ENCODE measurements around the gene ATP6V0A1.
"Not testable (repeated sequence)": the region's sequence is repeated elsewhere in the genome, so short reads cannot be mapped to it uniquely, and the experiment has no call there.

ATP6V0A1 gene

GRCh38 chr17:42438600-42439567 is 19.8 kb upstream of the ATP6V0A1 start:
- TF ChIP-seq CTCF (IDR thresholded peaks at IDR 0.05; ENCODE audit: extremely low read depth, insufficient read depth, missing control alignments): peak; percentile 74
- in situ Hi-C loops (cut with MboI; ENCODE audit: low pct_unique_long_range_greater_than_20kb, low sequenced_read_pairs, unreplicated experiment): no loop called here
- no peak for DNase-seq (ENCODE audit: low spot score)

GRCh38 chr17:42441371-42442195 is 17.1 kb upstream of the ATP6V0A1 start:
- DNase-seq (ENCODE audit: low spot score): no peak
- no peak for TF ChIP-seq CTCF (IDR thresholded peaks at IDR 0.05; ENCODE audit: extremely low read depth, insufficient read depth, missing control alignments)
- in situ Hi-C loops (cut with MboI; ENCODE audit: low pct_unique_long_range_greater_than_20kb, low sequenced_read_pairs, unreplicated experiment): no loop called here

GRCh38 chr17:42442196-42442565 is 16.5 kb upstream of the ATP6V0A1 start:
- in situ Hi-C loops (cut with MboI; ENCODE audit: low pct_unique_long_range_greater_than_20kb, low sequenced_read_pairs, unreplicated experiment): no loop called here
- no peak for TF ChIP-seq CTCF (IDR thresholded peaks at IDR 0.05; ENCODE audit: extremely low read depth, insufficient read depth, missing control alignments)
- DNase-seq (ENCODE audit: low spot score): no peak

- DNase-seq (ENCODE audit: low spot score); in situ Hi-C loops (cut with MboI; ENCODE audit: low pct_unique_long_range_greater_than_20kb, low sequenced_read_pairs, unreplicated experiment): not testable (repeated sequence)
Observed at GRCh38 chr17:42449176-42449575, 9.5 kb upstream of the ATP6V0A1 start.

GRCh38 chr17:42449838-42450237 is 8.8 kb upstream of the ATP6V0A1 start:
- in situ Hi-C loops (cut with MboI; ENCODE audit: low pct_unique_long_range_greater_than_20kb, low sequenced_read_pairs, unreplicated experiment); DNase-seq (ENCODE audit: low spot score): not testable (repeated sequence)

GRCh38 chr17:42451270-42451669 is 7.4 kb upstream of the ATP6V0A1 start:
- DNase-seq (ENCODE audit: low spot score); in situ Hi-C loops (cut with MboI; ENCODE audit: low pct_unique_long_range_greater_than_20kb, low sequenced_read_pairs, unreplicated experiment): not testable (repeated sequence)

- DNase-seq (ENCODE audit: low spot score): peak; percentile 31
- in situ Hi-C loops (cut with MboI; ENCODE audit: low pct_unique_long_range_greater_than_20kb, low sequenced_read_pairs, unreplicated experiment): no loop called here
- TF ChIP-seq CTCF (IDR thresholded peaks at IDR 0.05; ENCODE audit: extremely low read depth, insufficient read depth, missing control alignments): no peak
Observed at GRCh38 chr17:42453439-42453838, 5.2 kb upstream of the ATP6V0A1 start.

- DNase-seq (ENCODE audit: low spot score); in situ Hi-C loops (cut with MboI; ENCODE audit: low pct_unique_long_range_greater_than_20kb, low sequenced_read_pairs, unreplicated experiment): not testable (repeated sequence)
Observed at GRCh38 chr17:42454987-42455386, 3.7 kb upstream of the ATP6V0A1 start.

Measured in GM13977 (cell line).